CD4-positive, alpha-beta T cell (primary cell): ENCODE results near the gene SCIMP. TPM values are rescaled to one million over a fixed set of nuclear protein-coding genes. Genes with fewer than 3 reads are reported as not detected.
A peak's percentile ranks its signal among the peaks of the same experiment; 100 is the strongest.
"Not testable (repeated sequence)": the region's sequence is repeated elsewhere in the genome, so short reads cannot be mapped to it uniquely, and the experiment has no call there.

Experiments
- ATAC-seq: fragments of 200-7000 bp; cut with Tn5 transposase; one replicate; pipeline ENCODE4 v1.10.0; 2022; ENCODE audit warnings: mild to moderate bottlenecking; ENCODE audit not compliant: poor library complexity
- CTCF ChIA-PET: fragments of 350-600 bp; sonication (Branson Sonifier 250); formaldehyde crosslinking; loops from one replicate; lab custom pipeline; 2021; ENCODE audit warnings: antibody characterized with exemption, inconsistent platforms; lab: Charles Lee
- POLR2A ChIA-PET: fragments of 350-600 bp; sonication (Branson Sonifier 250); formaldehyde crosslinking; loops from one replicate; lab custom pipeline; 2021; ENCODE audit warnings: antibody characterized with exemption, inconsistent platforms; lab: Charles Lee
- DNase-seq, 14 experiments: peaks; one replicate each; pipeline ENCODE4 v3.0.0-alpha.2; 2013 to 2020; ENCODE audit warnings: mixed read lengths in 2 of 14
- H3K27ac ChIP-seq, 2 donors: one replicate each; pipeline versions ENCODE4 v1.5.1 to v1.7.0; 2013; ENCODE audit warnings: low read length in 2 of 2, low read depth in 1 of 2, mild to moderate bottlenecking in 1 of 2
- H3K27me3 ChIP-seq, 2 experiments: 1 replicate in 1 of 2; 2 replicates in 1 of 2; pipeline versions ENCODE4 v1.6.1 to v1.7.0; 2013; ENCODE audit warnings: low read length in 2 of 2, control low read depth in 1 of 2, mild to moderate bottlenecking in 1 of 2, moderate library complexity in 1 of 2; ENCODE audit not compliant: insufficient read depth in 2 of 2, control insufficient read depth in 1 of 2
- H3K36me3 ChIP-seq: one replicate; pipeline ENCODE4 v1.6.1; 2013; ENCODE audit warnings: low read length, control low read depth; ENCODE audit not compliant: insufficient read depth
- H3K4me1 ChIP-seq: one replicate; pipeline ENCODE4 v1.6.1; 2013; ENCODE audit warnings: low read length, control low read depth; ENCODE audit not compliant: insufficient read depth
- H3K4me3 ChIP-seq: one replicate; pipeline ENCODE4 v1.5.1; 2013; ENCODE audit warnings: mild to moderate bottlenecking, low read length, moderate library complexity
- H3K9me3 ChIP-seq, 2 experiments: 1 replicate in 1 of 2; 2 replicates in 1 of 2; pipeline versions ENCODE4 v1.6.1 to v1.7.0; 2013; ENCODE audit warnings: low read length in 2 of 2, mild to moderate bottlenecking in 2 of 2, control low read depth in 1 of 2, moderate library complexity in 1 of 2; ENCODE audit not compliant: control insufficient read depth in 1 of 2, insufficient read depth in 1 of 2
- H3K27ac Mint-ChIP-seq: one replicate; pipeline ENCODE4 v1.8.0; 2020; ENCODE audit warnings: mixed read lengths
- H3K27me3 Mint-ChIP-seq: one replicate; pipeline ENCODE4 v1.8.0; 2021; ENCODE audit warnings: mixed read lengths
- H3K36me3 Mint-ChIP-seq: one replicate; pipeline ENCODE4 v1.8.0; 2021; ENCODE audit warnings: low read depth, mixed read lengths
- H3K4me1 Mint-ChIP-seq: one replicate; pipeline ENCODE4 v1.8.0; 2021; ENCODE audit warnings: low read depth, mixed read lengths
- H3K4me3 Mint-ChIP-seq: one replicate; pipeline ENCODE4 v1.8.0; 2020; ENCODE audit warnings: mild to moderate bottlenecking, mixed read lengths
- H3K9me3 Mint-ChIP-seq: one replicate; pipeline ENCODE4 v1.8.0; 2020; ENCODE audit warnings: mixed read lengths
- CTCF ChIP-seq: fragments of 200-600 bp; IDR thresholded peaks from one replicate; pipeline ENCODE4 v1.8.0; 2022; ENCODE audit warnings: antibody characterized with exemption, mild to moderate bottlenecking
- intact Hi-C, 2 experiments: fragments of 100-400 bp; cut with DNase I in 1 of 2; cut with micrococcal nuclease in 1 of 2; formaldehyde crosslinking; loops; one replicate each; pipeline versions ENCODE4 v1.15.1 to v1.9.0; 2023 to 2025; cut with DNase I, micrococcal nuclease
- total RNA-seq, 174 experiments: library from RNA in 2 of 174; stranded (reverse) in 2 of 174; gene quantifications; one replicate each; pipeline ENCODE4 v1.2.3 and lab custom pipeline; 2021 to 2026

Gene SCIMP
- total RNA-seq, 2 experiments from 2014 or later = 0.31 to 0.47 TPM

DNA sequence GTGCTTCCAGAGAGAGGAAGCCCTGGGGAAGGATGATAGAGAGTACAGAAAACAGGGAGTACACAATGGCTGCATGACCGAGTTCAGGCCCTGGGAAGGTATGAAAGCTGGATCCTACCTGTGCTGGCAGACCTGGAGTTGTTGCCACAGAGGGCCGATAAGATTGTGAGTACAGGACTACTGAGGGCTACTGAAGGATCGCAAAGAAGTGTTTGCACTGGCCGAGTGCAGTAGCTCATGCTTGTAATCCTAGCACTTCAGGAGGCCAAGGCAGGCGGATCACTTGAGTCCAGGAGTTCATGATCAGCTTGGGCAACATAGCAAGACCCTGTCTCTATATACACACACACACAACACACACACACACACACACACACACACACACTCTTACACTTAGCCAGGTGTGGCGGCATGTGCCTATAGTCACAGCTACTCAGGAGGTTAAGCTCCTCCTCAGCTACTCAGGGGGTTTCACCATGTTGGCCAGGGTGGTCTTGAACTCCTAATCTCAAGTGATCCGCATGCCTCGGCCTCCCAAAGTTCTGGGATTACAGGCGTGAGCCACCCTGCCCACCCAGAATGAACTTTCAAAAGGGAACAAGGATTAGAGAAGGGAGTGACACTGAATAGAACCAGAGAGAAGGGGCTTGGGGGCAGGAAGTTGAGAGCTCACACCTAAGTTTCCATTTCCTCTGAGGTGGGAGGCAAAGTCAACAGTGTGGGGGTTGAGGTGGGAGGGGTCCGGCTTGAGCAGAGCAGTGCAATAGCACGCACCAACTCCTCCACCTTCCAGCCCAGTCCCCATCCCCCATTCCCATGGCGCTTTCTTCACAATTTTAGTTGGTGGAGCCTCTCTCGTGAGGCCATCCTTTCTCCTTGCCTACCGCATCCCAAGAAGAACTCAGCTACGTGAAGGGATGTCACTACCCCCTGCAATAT lies 7.5 kb downstream of the SCIMP start:
- H3K36me3 Mint-ChIP-seq = peaks cover 24% of the 10 kb centered on the region
- peak overlapping the region; percentile 51 for H3K27ac Mint-ChIP-seq
- peak in 4 of 14 experiments; percentile 4 to 80 (median 16) for DNase-seq
- Histone ChIP-seq H3K4me3 (no peak overlapping the region), H3K27ac (peak overlapping the region in 1 of 2 donors; percentile 30), H3K9me3 (no peaks in the 10 kb centered on the region), H3K27me3 (no peaks in the 10 kb centered on the region), H3K36me3 (peaks cover 4% of the 10 kb centered on the region), H3K4me1 (peaks cover 16% of the 10 kb centered on the region)
- H3K9me3 Mint-ChIP-seq = no peaks in the 10 kb centered on the region
- no peaks in the 10 kb centered on the region for H3K27me3 Mint-ChIP-seq
- ChIA-PET POLR2A (interaction anchor here (1.3 kb wide), 1 partner anchor 16 kb away, joined by 3 read pairs; no protein-coding TSS in a partner anchor), CTCF (interaction anchor here (1.6 kb wide), 1 partner anchor 22 kb away, joined by 3 read pairs; no protein-coding TSS in a partner anchor)
- peak overlapping the region; percentile 34 for H3K4me3 Mint-ChIP-seq
- peak; percentile 26 for ATAC-seq
- no peak for TF ChIP-seq CTCF
- peaks cover 28% of the 10 kb centered on the region for H3K4me1 Mint-ChIP-seq
- intact Hi-C loops = no loop called here

GRCh38 chr17:5225668-5226457 lies 8.8 kb downstream of the SCIMP start:
- Mint-ChIP-seq H3K36me3 (peaks cover 24% of the 10 kb centered on the region), H3K4me1 (peaks cover 36% of the 10 kb centered on the region), H3K27me3 (no peaks in the 10 kb centered on the region), H3K4me3 (no peak overlapping the region), H3K9me3 (no peaks in the 10 kb centered on the region), H3K27ac (no peak overlapping the region)
- H3K4me1 ChIP-seq = peaks cover 25% of the 10 kb centered on the region
- no peak for TF ChIP-seq CTCF
- no peaks in the 10 kb centered on the region for H3K9me3 ChIP-seq
- H3K27ac ChIP-seq = no peak overlapping the region
- H3K4me3 ChIP-seq = no peak overlapping the region
- intact Hi-C loops = no loop called here
- ATAC-seq = no peak
- H3K27me3 ChIP-seq = no peaks in the 10 kb centered on the region
- ChIA-PET POLR2A (interaction anchor here (0.7 kb wide), 1 partner anchor 38 kb away, joined by 3 read pairs; no protein-coding TSS in a partner anchor), CTCF (interaction anchor here (1.6 kb wide), 1 partner anchor 23 kb away, joined by 3 read pairs; no protein-coding TSS in a partner anchor)
- peak in 1 of 14 experiments; percentile 21 for DNase-seq
- H3K36me3 ChIP-seq = peaks cover 4% of the 10 kb centered on the region

DNA sequence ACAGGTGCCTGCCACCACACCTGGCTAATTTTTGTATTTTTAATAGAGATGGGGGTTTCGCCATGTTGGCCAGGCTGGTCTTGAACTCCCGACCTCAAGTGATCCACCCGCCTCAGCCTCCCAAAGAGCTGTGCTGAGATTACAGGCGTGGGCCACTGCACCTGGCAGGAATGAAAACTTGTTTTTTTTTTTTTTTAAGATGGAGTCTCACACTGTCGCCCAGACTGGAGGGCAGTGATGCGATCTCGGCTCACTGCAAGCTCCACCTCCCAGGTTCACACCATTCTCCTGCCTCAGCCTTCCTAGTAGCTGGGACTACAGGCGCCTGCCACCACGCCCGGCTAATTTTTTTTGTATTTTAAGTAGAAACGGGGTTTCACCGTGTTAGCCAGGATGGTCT lies 12.7 kb downstream of the SCIMP start:
- H3K4me1 ChIP-seq = peaks cover 15% of the 10 kb centered on the region
- intact Hi-C loops, H3K9me3 ChIP-seq, H3K9me3 Mint-ChIP-seq, CTCF ChIA-PET, H3K27me3 Mint-ChIP-seq, DNase-seq, ATAC-seq, H3K36me3 ChIP-seq, H3K27ac ChIP-seq, POLR2A ChIA-PET, H3K27me3 ChIP-seq, H3K4me3 ChIP-seq, H3K4me3 Mint-ChIP-seq: not testable (repeated sequence)
- Mint-ChIP-seq H3K27ac (peak overlapping the region; percentile 69), H3K4me1 (peaks cover 22% of the 10 kb centered on the region), H3K36me3 (peaks cover 26% of the 10 kb centered on the region)
